B cell (primary cell): ENCODE data around the gene RPTOR. TPM values are rescaled to one million over a fixed set of nuclear protein-coding genes. Genes with fewer than 3 reads are reported as not detected.

ENCODE experiments used
- ATAC-seq: fragments of 200-7000 bp; cut with Tn5 transposase; one replicate; pipeline ENCODE4 v1.10.0; 2021; ENCODE audit warnings: low read depth, mild to moderate bottlenecking, moderate number of reproducible peaks, moderate library complexity
- CTCF ChIA-PET: fragments of 350-600 bp; sonication (Branson Sonifier 250); formaldehyde crosslinking; loops from one replicate; lab custom pipeline; 2021; ENCODE audit warnings: antibody characterized with exemption, inconsistent platforms; lab: Charles Lee
- POLR2A ChIA-PET: fragments of 350-600 bp; sonication (Branson Sonifier 250); formaldehyde crosslinking; loops from one replicate; lab custom pipeline; 2021; ENCODE audit warnings: antibody characterized with exemption; lab: Charles Lee
- DNase-seq: peaks from one replicate; pipeline ENCODE4 v3.0.0; 2013
- H2AFZ ChIP-seq: 2 replicates; pipeline ENCODE4 v1.6.1; 2012; ENCODE audit warnings: mild to moderate bottlenecking, low read depth, low read length; ENCODE audit not compliant: insufficient read depth, poor library complexity, severe bottlenecking
- H3K27ac ChIP-seq, 2 donors: 1 replicate in 1 of 2; 2 replicates in 1 of 2; pipeline ENCODE4 v1.5.1; 2012 to 2013; ENCODE audit warnings: low read length in 2 of 2, mild to moderate bottlenecking in 2 of 2, moderate library complexity in 1 of 2
- H3K27me3 ChIP-seq, 4 experiments: fragments of 200-600 bp in 1 of 4; sonication (generic) in 1 of 4; replicated peaks in 1 of 4; 1 replicate in 2 of 4; 2 replicates in 2 of 4; pipeline versions ENCODE4 v1.6.1 to v1.7.0; 2013 to 2016; ENCODE audit warnings: low read length in 3 of 4, mild to moderate bottlenecking in 2 of 4, mixed read lengths in 1 of 4, moderate library complexity in 1 of 4; ENCODE audit not compliant: insufficient read depth in 4 of 4, control insufficient read depth in 3 of 4; ENCODE audit errors: control extremely low read depth in 1 of 4
- H3K36me3 ChIP-seq, 2 experiments: replicated peaks in 1 of 2; 1 replicate in 1 of 2; 2 replicates in 1 of 2; pipeline versions ENCODE4 v1.6.1 to v1.7.1; 2013; ENCODE audit warnings: low read length in 1 of 2; ENCODE audit not compliant: insufficient read depth in 2 of 2, control insufficient read depth in 1 of 2; ENCODE audit errors: control extremely low read depth in 1 of 2, extremely low read depth in 1 of 2
- H3K4me1 ChIP-seq, 2 donors: fragments of 200-600 bp in 1 of 2; sonication (generic) in 1 of 2; 1 replicate in 1 of 2; 2 replicates in 1 of 2; pipeline versions ENCODE4 v1.5.1 to v1.6.1; 2013 to 2017; ENCODE audit warnings: low read length in 2 of 2; ENCODE audit not compliant: control insufficient read depth in 2 of 2, insufficient read depth in 2 of 2
- H3K4me2 ChIP-seq: replicated peaks from 2 replicates; pipeline ENCODE3; 2012; ENCODE audit warnings: mild to moderate bottlenecking, low read depth, low read length; ENCODE audit not compliant: poor library complexity, severe bottlenecking
- H3K4me3 ChIP-seq, 5 experiments: fragments of 200-600 bp in 1 of 5; sonication (generic) in 1 of 5; 1 replicate in 3 of 5; 2 replicates in 2 of 5; pipeline versions ENCODE4 v1.5.1 to v1.7.0; 2011 to 2016; ENCODE audit warnings: low read length in 4 of 5, mild to moderate bottlenecking in 4 of 5, low read depth in 2 of 5, control low read depth in 1 of 5, moderate library complexity in 1 of 5; ENCODE audit not compliant: insufficient read depth in 1 of 5; ENCODE audit errors: control extremely low read depth in 1 of 5, extremely low read depth in 1 of 5
- H3K79me2 ChIP-seq: fragments of 200-600 bp; sonication (generic); one replicate; pipeline ENCODE4 v1.6.0; 2016; ENCODE audit warnings: low read length; ENCODE audit not compliant: control insufficient read depth, insufficient read depth
- H3K9ac ChIP-seq: fragments of 200-600 bp; sonication (generic); 2 replicates; pipeline ENCODE4 v1.6.1; 2017; ENCODE audit warnings: mild to moderate bottlenecking, low read length, moderate library complexity
- H3K9me3 ChIP-seq, 3 donors: one replicate each; pipeline versions ENCODE4 v1.6.1 to v1.7.1; 2013; ENCODE audit warnings: low read length in 2 of 3; ENCODE audit not compliant: control insufficient read depth in 2 of 3, insufficient read depth in 1 of 3; ENCODE audit errors: control extremely low read depth in 1 of 3
- H4K20me1 ChIP-seq: 2 replicates; pipeline ENCODE4 v1.6.0; 2012; ENCODE audit warnings: mild to moderate bottlenecking, low read length; ENCODE audit not compliant: insufficient read depth, control insufficient read depth, poor library complexity, severe bottlenecking
- H3K27ac Mint-ChIP-seq: one replicate; pipeline ENCODE4 v1.8.0; 2021; ENCODE audit warnings: mixed read lengths
- H3K27me3 Mint-ChIP-seq: one replicate; pipeline ENCODE4 v1.8.0; 2021; ENCODE audit warnings: mixed read lengths
- H3K4me1 Mint-ChIP-seq: one replicate; pipeline ENCODE4 v1.8.0; 2021; ENCODE audit warnings: mixed read lengths
- H3K4me3 Mint-ChIP-seq: one replicate; pipeline ENCODE4 v1.8.0; 2021; ENCODE audit warnings: mixed read lengths
- H3K9me3 Mint-ChIP-seq: one replicate; pipeline ENCODE4 v1.8.0; 2022; ENCODE audit warnings: mixed read lengths; ENCODE audit not compliant: insufficient read depth
- EZH2 ChIP-seq: IDR thresholded peaks from 2 replicates; pipeline ENCODE4 v1.6.1; 2012; ENCODE audit warnings: borderline replicate concordance, low read depth, mild to moderate bottlenecking, moderate library complexity, low read length; ENCODE audit not compliant: insufficient read depth, poor library complexity, severe bottlenecking
- WGBS: methylation state at CpG from one replicate; pipeline ENCODE4 v1.1.5; 2013; ENCODE audit warnings: missing lambda C conversion rate; ENCODE audit not compliant: insufficient coverage; 5-methylcytosine and 5-hydroxymethylcytosine counted together
- intact Hi-C: fragments of 100-400 bp; cut with micrococcal nuclease; formaldehyde crosslinking; loops from one replicate; pipeline ENCODE4 v1.10.0; 2022
- polyA plus RNA-seq: library from polyadenylated mRNA; depleted of rRNA; stranded (reverse); fragments of >200 nt; gene quantifications from 2 replicates; pipeline ENCODE4 v1.2.3, GENCODE V29; 2012
- total RNA-seq, 2 donors: library from RNA; stranded (reverse); fragments of 120-200 nt in 1 of 2; gene quantifications; 1 replicate in 1 of 2; 2 replicates in 1 of 2; pipeline versions ENCODE4 v1.2.3 to v1.2.4, GENCODE V29; 2013 to 2022
- TF ChIP-seq, protein P1 (sequence below): fragments of 200-600 bp; IDR thresholded peaks from one replicate; pipeline ENCODE4 v1.8.0; 2022; ENCODE audit warnings: antibody characterized with exemption, mild to moderate bottlenecking

RPTOR gene
- total and polyA plus RNA-seq, 2 donors (not counting 1 experiment from before 2014, with no cell fraction given), result 13.4 to 58.8 TPM

DNA sequence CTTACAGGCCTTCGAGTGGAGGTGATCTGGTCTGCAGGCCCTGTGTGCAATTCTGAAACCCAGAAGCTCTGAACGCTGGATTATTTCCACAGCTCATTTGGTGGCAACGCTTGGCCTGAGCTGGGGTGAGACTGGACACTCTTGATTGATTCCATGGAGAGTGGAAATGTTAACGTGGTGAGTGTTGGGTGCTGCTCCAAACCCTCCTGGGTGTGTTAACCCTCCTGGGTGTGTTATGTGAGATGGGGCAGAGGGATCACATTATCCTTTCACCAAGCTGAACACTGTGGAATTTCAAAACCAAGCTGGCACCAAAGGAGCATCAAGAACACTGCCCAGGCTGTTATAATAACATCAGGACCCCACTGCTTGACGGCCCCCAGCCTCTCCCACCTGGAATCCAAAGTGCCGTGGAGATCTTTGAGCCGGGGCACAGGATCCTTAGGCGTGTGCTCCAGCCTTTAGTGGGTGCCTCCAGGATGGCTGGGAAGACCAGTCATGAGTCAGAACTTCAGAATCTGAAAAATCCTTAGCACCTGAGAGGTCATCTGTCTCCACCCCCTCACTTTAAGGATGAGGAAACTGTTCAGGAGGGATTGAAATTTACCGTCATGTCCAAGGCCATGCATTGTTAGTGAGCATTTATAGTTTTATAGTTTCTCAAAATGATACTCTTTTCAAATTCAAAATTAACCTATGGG is 75.0 kb downstream of the RPTOR start:
- Histone ChIP-seq H2AFZ (no peak overlapping the region), H4K20me1 (peaks cover 35% of the 10 kb centered on the region), H3K27me3 (no peaks in the 10 kb centered on the region), H3K79me2 (peaks cover 61% of the 10 kb centered on the region), H3K9ac (no peak overlapping the region), H3K4me3 (no peak overlapping the region), H3K4me2 (no peak overlapping the region), H3K27ac (no peak overlapping the region), H3K4me1 (no peaks in the 10 kb centered on the region), H3K36me3 (no peaks in the 10 kb centered on the region), H3K9me3 (no peaks in the 10 kb centered on the region)
- 86% methylated on average over 4 of the region's 9 CpGs for WGBS
- no peaks in the 10 kb centered on the region for H3K9me3 Mint-ChIP-seq
- DNase-seq, result no peak
- H3K4me3 Mint-ChIP-seq, result no peak overlapping the region
- TF ChIP-seq, protein P1, sequence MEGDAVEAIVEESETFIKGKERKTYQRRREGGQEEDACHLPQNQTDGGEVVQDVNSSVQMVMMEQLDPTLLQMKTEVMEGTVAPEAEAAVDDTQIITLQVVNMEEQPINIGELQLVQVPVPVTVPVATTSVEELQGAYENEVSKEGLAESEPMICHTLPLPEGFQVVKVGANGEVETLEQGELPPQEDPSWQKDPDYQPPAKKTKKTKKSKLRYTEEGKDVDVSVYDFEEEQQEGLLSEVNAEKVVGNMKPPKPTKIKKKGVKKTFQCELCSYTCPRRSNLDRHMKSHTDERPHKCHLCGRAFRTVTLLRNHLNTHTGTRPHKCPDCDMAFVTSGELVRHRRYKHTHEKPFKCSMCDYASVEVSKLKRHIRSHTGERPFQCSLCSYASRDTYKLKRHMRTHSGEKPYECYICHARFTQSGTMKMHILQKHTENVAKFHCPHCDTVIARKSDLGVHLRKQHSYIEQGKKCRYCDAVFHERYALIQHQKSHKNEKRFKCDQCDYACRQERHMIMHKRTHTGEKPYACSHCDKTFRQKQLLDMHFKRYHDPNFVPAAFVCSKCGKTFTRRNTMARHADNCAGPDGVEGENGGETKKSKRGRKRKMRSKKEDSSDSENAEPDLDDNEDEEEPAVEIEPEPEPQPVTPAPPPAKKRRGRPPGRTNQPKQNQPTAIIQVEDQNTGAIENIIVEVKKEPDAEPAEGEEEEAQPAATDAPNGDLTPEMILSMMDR, result no peak
- no peak overlapping the region for H3K27ac Mint-ChIP-seq
- H3K4me1 Mint-ChIP-seq, result peaks cover 15% of the 10 kb centered on the region
- no peaks in the 10 kb centered on the region for H3K27me3 Mint-ChIP-seq
- CTCF ChIA-PET, result no interaction called here
- POLR2A ChIA-PET, result no interaction called here
- intact Hi-C loops, result no loop called here
- ATAC-seq, result no peak

DNA sequence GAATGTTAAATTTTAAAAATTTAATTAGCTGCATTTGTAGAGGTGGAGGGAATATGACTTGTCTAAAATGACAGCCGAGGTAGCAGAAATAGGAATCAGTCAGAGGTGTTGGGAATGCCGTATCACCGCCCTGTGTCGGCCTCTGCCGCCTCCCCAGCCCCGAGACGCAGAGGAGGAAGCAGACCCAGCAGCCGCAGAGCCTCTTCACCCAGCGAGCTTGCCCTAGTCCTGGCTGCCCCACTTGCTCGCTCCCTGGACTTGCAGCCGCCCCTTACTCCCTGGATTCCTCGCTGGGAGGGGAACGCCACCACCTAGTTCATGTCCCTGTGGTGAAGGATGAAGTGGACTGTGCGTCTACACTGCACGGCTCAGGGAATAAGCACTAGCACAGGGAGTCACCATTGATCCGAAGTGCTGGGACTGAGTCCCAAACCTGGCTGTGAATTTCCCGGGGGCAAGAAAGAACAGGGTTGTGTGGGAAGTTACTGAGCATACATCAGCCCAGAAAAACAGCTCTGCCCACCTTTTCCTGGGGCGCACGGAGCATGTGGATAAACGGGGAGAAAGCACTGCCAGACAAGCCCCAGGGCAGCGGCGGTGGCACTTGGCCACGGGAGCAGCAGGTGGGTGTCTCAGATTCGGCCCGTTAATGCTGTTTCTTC is 76.8 kb downstream of the RPTOR start:
- Histone ChIP-seq H4K20me1 (peaks cover 27% of the 10 kb centered on the region), H3K4me2 (no peak overlapping the region), H3K9ac (no peak overlapping the region), H2AFZ (no peak overlapping the region), H3K4me3 (no peak overlapping the region), H3K9me3 (no peaks in the 10 kb centered on the region), H3K36me3 (peaks cover 0 to 5% of the 10 kb centered on the region in 2 experiments), H3K27ac (no peak overlapping the region), H3K4me1 (no peaks in the 10 kb centered on the region), H3K27me3 (no peaks in the 10 kb centered on the region), H3K79me2 (peaks cover 53% of the 10 kb centered on the region)
- H3K4me3 Mint-ChIP-seq, result no peak overlapping the region
- no peaks in the 10 kb centered on the region for H3K27me3 Mint-ChIP-seq
- 74% methylated on average over 25 of the region's 25 CpGs for WGBS
- intact Hi-C loops, result no loop called here
- peaks cover 7% of the 10 kb centered on the region for H3K4me1 Mint-ChIP-seq
- POLR2A ChIA-PET, result no interaction called here
- DNase-seq, result no peak
- no peaks in the 10 kb centered on the region for H3K9me3 Mint-ChIP-seq
- no peak for TF ChIP-seq EZH2
- TF ChIP-seq, protein P1, result no peak
- CTCF ChIA-PET, result interaction anchor here (0.6 kb wide), 1 partner anchor 47 kb away, joined by 3 read pairs; no protein-coding TSS in a partner anchor
- no peak overlapping the region for H3K27ac Mint-ChIP-seq
- ATAC-seq, result no peak
